DND-41 (cell line): ENCODE measurements around the gene SEPTIN1.

Experiments used
- EZH2 ChIP-seq: IDR thresholded peaks from 3 replicates; pipeline ENCODE4 v1.6.1; 2012; ENCODE audit warnings: borderline replicate concordance, low read depth, mild to moderate bottlenecking, moderate library complexity, low read length, inconsistent platforms; ENCODE audit not compliant: severe bottlenecking
- TF ChIP-seq, protein P1 (sequence below): IDR thresholded peaks from 2 replicates; pipeline ENCODE4 v1.5.1; 2012; ENCODE audit warnings: borderline replicate concordance, low read length, moderate library complexity, mild to moderate bottlenecking; ENCODE audit not compliant: poor library complexity, severe bottlenecking; ENCODE audit errors: extremely low read depth

DNA sequence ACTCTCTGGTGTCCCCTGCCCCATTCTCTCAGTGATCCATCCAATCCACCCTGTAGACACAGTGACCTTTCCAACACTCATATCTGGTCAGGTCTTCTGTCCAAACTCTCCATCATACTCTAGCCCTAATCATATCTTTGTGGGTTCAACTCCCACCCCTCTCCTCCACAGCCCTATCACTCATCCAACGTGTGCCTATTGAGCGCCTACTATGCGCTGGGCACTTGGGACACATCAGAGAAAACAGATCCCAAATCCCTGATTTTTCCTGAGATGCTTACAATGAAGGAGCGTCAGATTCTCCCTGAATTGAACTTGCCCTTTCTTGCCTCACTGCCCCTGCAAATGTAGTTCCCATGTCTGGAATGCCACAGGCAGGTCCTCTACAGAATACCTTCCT, 45.7 kb upstream of the SEPTIN1 start:
- TF ChIP-seq, protein P1, sequence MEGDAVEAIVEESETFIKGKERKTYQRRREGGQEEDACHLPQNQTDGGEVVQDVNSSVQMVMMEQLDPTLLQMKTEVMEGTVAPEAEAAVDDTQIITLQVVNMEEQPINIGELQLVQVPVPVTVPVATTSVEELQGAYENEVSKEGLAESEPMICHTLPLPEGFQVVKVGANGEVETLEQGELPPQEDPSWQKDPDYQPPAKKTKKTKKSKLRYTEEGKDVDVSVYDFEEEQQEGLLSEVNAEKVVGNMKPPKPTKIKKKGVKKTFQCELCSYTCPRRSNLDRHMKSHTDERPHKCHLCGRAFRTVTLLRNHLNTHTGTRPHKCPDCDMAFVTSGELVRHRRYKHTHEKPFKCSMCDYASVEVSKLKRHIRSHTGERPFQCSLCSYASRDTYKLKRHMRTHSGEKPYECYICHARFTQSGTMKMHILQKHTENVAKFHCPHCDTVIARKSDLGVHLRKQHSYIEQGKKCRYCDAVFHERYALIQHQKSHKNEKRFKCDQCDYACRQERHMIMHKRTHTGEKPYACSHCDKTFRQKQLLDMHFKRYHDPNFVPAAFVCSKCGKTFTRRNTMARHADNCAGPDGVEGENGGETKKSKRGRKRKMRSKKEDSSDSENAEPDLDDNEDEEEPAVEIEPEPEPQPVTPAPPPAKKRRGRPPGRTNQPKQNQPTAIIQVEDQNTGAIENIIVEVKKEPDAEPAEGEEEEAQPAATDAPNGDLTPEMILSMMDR: no peak
- TF ChIP-seq EZH2: no peak
